Measurements from ENCODE around the gene SSPN. TPM values are rescaled to one million over a fixed set of nuclear protein-coding genes. Genes with fewer than 3 reads are reported as not detected.

SSPN gene
- total RNA-seq, 1 donor from 2014 or later, result 200 TPM

GRCh38 chr12:26187014-26187798 lies 8.2 kb upstream of the SSPN start:
- no peak for DNase-seq (ENCODE audit: low spot score)

- peak; percentile 57 for DNase-seq (ENCODE audit: low spot score)
Observed at GRCh38 chr12:26188127-26188526, 7.2 kb upstream of the SSPN start.

- DNase-seq (ENCODE audit: low spot score), result no peak
Observed at GRCh38 chr12:26188641-26189040, 6.7 kb upstream of the SSPN start.

GRCh38 chr12:26192142-26192541 lies 3.2 kb upstream of the SSPN start:
- DNase-seq (ENCODE audit: low spot score), result no peak

- no peak for DNase-seq (ENCODE audit: low spot score)
Observed at GRCh38 chr12:26193539-26193938, 1.8 kb upstream of the SSPN start.

GRCh38 chr12:26195641-26196420 lies 458 bp downstream of the SSPN start:
- DNase-seq (ENCODE audit: low spot score), result peak; percentile 80

- peak; percentile 90 for DNase-seq (ENCODE audit: low spot score)
Observed at GRCh38 chr12:26196421-26196716, 996 bp downstream of the SSPN start.

GRCh38 chr12:26197832-26198231 lies 2.5 kb downstream of the SSPN start:
- DNase-seq (ENCODE audit: low spot score), result no peak

- peak; percentile 77 for DNase-seq (ENCODE audit: low spot score)
Observed at GRCh38 chr12:26198742-26199141, 3.4 kb downstream of the SSPN start.

- peak; percentile 94 for DNase-seq (ENCODE audit: low spot score)
Observed at GRCh38 chr12:26203167-26203780, 7.9 kb downstream of the SSPN start.

GRCh38 chr12:26204612-26205289 lies 9.4 kb downstream of the SSPN start:
- no peak for DNase-seq (ENCODE audit: low spot score)

GRCh38 chr12:26205298-26205697 lies 9.9 kb downstream of the SSPN start:
- no peak for DNase-seq (ENCODE audit: low spot score)

- DNase-seq (ENCODE audit: low spot score), result no peak
Observed at GRCh38 chr12:26205941-26206340, 10.6 kb downstream of the SSPN start.

GRCh38 chr12:26211331-26211730 lies 16.0 kb downstream of the SSPN start:
- DNase-seq (ENCODE audit: low spot score), result peak; percentile 90

GRCh38 chr12:26212396-26212795 lies 17.0 kb downstream of the SSPN start:
- peak; percentile 66 for DNase-seq (ENCODE audit: low spot score)

GRCh38 chr12:26212988-26213387 lies 17.6 kb downstream of the SSPN start:
- no peak for DNase-seq (ENCODE audit: low spot score)

GRCh38 chr12:26214121-26214520 lies 18.7 kb downstream of the SSPN start:
- no peak for DNase-seq (ENCODE audit: low spot score)

GRCh38 chr12:26219736-26220135 lies 24.4 kb downstream of the SSPN start:
- DNase-seq (ENCODE audit: low spot score), result no peak

- no peak for DNase-seq (ENCODE audit: low spot score)
Observed at GRCh38 chr12:26224657-26225056, 29.3 kb downstream of the SSPN start.

GRCh38 chr12:26226122-26226521 lies 30.7 kb downstream of the SSPN start:
- DNase-seq (ENCODE audit: low spot score), result no peak

GRCh38 chr12:26226629-26227360 lies 31.4 kb downstream of the SSPN start:
- peak; percentile 82 for DNase-seq (ENCODE audit: low spot score)

Measured in umbilical cord (tissue), 2 donors.